ENCODE results near the gene PTPRJ. TPM values are rescaled to one million over a fixed set of nuclear protein-coding genes. Genes with fewer than 3 reads are reported as not detected.
A peak's percentile ranks its signal among the peaks of the same experiment; 100 is the strongest.

PTPRJ gene
- total RNA-seq, 1 donor from 2014 or later, result 18.9 TPM

DNA sequence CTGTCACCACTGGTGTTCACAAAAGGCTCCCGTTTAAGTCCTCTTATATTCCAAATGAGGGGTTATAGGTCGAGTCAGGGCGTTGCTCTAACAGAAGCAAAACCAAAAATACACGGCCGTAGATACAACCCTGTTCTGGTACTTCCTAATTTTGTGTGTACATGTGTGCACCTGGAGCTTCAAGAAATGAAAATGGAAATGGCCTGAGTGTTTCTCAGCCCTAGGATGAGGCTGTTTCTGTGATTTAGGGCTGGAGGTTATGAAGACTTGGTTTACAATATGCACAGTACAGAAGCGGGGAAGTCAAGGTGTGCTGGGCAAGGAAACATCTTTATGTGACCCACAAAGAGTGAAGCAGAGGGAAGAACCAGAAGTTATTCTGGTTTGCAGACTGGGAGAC lies 125.8 kb downstream of the PTPRJ start:
- DNase-seq (ENCODE audit: low spot score, unreplicated experiment), result no peak
- TF ChIP-seq, protein P1, sequence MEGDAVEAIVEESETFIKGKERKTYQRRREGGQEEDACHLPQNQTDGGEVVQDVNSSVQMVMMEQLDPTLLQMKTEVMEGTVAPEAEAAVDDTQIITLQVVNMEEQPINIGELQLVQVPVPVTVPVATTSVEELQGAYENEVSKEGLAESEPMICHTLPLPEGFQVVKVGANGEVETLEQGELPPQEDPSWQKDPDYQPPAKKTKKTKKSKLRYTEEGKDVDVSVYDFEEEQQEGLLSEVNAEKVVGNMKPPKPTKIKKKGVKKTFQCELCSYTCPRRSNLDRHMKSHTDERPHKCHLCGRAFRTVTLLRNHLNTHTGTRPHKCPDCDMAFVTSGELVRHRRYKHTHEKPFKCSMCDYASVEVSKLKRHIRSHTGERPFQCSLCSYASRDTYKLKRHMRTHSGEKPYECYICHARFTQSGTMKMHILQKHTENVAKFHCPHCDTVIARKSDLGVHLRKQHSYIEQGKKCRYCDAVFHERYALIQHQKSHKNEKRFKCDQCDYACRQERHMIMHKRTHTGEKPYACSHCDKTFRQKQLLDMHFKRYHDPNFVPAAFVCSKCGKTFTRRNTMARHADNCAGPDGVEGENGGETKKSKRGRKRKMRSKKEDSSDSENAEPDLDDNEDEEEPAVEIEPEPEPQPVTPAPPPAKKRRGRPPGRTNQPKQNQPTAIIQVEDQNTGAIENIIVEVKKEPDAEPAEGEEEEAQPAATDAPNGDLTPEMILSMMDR (IDR thresholded peaks at IDR 0.05; ENCODE audit: unreplicated experiment), result no peak
- H3K4me1 Mint-ChIP-seq (ENCODE audit: low read depth), result peaks cover 39% of the 10 kb centered on the region

DNA sequence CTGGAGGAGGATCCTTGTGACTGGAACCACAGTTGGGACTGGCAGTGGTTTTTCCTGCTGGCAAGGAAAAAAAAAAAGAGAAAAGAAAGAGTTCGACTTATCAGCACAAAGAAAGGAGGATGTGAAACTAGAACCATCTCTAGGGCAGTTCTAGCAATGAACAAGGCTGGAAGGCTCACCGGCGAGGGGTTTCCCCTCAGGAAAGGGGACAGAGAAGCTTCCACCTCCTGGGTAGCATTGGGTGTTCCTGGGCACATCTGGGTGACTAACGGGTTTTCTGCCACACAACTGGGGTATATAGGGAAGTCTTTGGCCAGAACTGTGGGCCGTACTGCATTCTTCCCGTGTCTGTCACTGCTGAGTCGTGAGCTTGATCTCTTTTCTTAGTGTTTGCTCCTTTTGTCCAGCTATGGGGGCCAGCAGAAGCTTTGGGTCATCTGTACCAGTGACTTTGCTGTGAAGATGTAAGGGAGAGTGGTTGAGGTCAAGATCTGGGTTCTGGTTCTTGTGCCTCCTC lies 126.9 kb downstream of the PTPRJ start:
- peaks cover 30% of the 10 kb centered on the region for H3K4me1 Mint-ChIP-seq (ENCODE audit: low read depth)
- peak overlapping the region; percentile 63 for H3K27ac Mint-ChIP-seq
- TF ChIP-seq, protein P1 (IDR thresholded peaks at IDR 0.05; ENCODE audit: unreplicated experiment), result no peak
- H3K36me3 Mint-ChIP-seq (ENCODE audit: insufficient read depth), result no peaks in the 10 kb centered on the region
- no peaks in the 10 kb centered on the region for H3K9me3 Mint-ChIP-seq (ENCODE audit: low read depth)
- no peak for DNase-seq (ENCODE audit: low spot score, unreplicated experiment)
- H3K27me3 Mint-ChIP-seq, result no peaks in the 10 kb centered on the region
- H3K4me3 Mint-ChIP-seq (ENCODE audit: low read depth), result no peak overlapping the region

More for the DNA sequence above, 125.8 kb downstream of the PTPRJ start:
- H3K27me3 Mint-ChIP-seq, result no peaks in the 10 kb centered on the region
- no peak overlapping the region for H3K27ac Mint-ChIP-seq
- H3K36me3 Mint-ChIP-seq (ENCODE audit: insufficient read depth), result no peaks in the 10 kb centered on the region
- no peaks in the 10 kb centered on the region for H3K9me3 Mint-ChIP-seq (ENCODE audit: low read depth)
- no peak overlapping the region for H3K4me3 Mint-ChIP-seq (ENCODE audit: low read depth)

DNA sequence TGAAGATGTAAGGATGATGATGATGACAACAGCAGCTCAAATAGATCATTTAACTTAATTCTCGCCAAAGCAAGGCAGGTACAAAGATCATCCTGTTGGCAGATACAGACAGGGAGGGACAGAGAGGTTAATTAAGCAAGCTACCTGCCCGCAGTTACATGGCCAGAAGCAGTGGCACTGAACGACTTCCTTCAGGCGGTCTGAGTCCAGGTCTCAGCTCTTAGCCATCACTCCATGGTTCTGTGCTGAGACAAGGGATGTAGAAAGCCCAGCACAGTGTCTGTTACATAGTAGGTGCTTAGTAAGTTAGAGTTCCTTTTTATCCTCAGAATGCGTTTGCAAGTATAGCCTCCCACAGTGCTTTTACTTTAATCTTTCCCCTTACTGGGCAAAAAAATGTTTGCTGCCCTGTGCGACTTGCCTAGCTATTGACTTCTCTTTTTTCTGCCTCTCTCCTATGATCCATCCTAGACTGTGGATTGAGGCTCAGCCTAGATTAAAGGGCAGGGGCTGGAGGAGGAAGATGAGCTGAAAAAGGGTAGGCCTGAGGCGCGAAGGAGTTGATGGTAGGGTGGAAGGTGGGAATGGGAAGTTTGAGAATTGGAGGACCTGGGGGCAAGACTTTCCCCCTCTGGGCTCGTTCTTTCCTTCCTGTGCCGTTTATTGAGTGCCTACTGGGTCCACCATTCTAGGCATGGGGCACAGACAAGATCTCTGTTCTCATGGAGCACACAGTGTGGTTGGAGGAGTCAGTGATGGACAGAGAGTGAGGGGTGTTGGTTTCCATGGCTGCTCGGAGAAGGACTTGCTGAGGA lies 128.1 kb downstream of the PTPRJ start:
- Mint-ChIP-seq H3K36me3 (ENCODE audit: insufficient read depth) (no peaks in the 10 kb centered on the region), H3K27ac (peak overlapping the region; percentile 67), H3K27me3 (no peaks in the 10 kb centered on the region), H3K4me1 (ENCODE audit: low read depth) (peaks cover 28% of the 10 kb centered on the region), H3K4me3 (ENCODE audit: low read depth) (no peak overlapping the region), H3K9me3 (ENCODE audit: low read depth) (no peaks in the 10 kb centered on the region)
- TF ChIP-seq, protein P1 (IDR thresholded peaks at IDR 0.05; ENCODE audit: unreplicated experiment), result no peak
- DNase-seq (ENCODE audit: low spot score, unreplicated experiment), result no peak

DNA sequence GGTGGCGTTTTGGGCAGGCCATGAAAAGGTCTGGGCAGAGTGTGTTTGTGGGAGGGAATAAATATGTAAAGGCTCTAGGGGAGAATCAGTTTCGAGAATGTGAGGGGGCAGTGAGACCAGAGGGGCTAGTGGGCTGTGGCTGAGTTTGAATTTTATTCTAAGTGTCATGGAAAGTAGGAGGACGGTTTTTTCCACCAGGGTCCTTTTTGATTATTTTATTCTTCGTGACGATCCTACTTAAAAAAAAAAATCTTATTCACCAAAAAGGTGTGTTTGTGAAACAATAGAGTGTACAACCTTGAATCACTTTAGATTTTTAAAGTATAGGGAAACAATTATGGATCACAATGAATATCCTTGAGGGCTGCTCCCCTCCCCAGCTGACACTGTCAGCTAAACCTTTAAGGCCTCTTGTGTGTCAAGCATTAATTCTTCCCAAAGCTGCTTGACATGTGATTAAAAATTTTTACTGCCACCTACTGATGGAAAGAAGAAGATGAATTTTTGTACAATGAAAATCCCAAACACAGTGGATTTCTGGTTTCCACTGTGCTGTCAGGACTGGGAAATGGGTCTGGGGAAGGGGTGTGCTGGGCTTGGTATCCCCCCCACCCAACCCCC lies 128.8 kb downstream of the PTPRJ start:
- H3K4me3 Mint-ChIP-seq (ENCODE audit: low read depth), result no peak overlapping the region
- H3K27me3 Mint-ChIP-seq, result no peaks in the 10 kb centered on the region
- peaks cover 22% of the 10 kb centered on the region for H3K4me1 Mint-ChIP-seq (ENCODE audit: low read depth)
- no peak for DNase-seq (ENCODE audit: low spot score, unreplicated experiment)
- H3K36me3 Mint-ChIP-seq (ENCODE audit: insufficient read depth), result no peaks in the 10 kb centered on the region
- H3K27ac Mint-ChIP-seq, result peak overlapping the region; percentile 67
- H3K9me3 Mint-ChIP-seq (ENCODE audit: low read depth), result no peaks in the 10 kb centered on the region
- TF ChIP-seq, protein P1 (IDR thresholded peaks at IDR 0.05; ENCODE audit: unreplicated experiment), result peak; percentile 44

DNA sequence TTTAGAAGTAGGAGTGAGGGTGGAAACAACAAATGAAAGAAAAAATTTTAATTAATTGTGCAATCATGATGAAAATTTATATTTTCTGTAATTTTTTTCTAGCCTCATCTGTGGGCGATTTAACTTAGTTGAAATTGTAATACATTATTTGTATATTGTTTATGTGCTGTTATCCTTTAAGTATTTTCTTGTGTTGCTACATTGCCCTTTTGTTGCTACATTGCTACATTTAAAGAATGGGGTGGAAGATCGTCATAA lies 130.1 kb downstream of the PTPRJ start:
- Mint-ChIP-seq H3K9me3 (ENCODE audit: low read depth) (peaks cover 10% of the 10 kb centered on the region), H3K36me3 (ENCODE audit: insufficient read depth) (peaks cover 11% of the 10 kb centered on the region), H3K4me3 (ENCODE audit: low read depth) (no peak overlapping the region), H3K27ac (no peak overlapping the region), H3K4me1 (ENCODE audit: low read depth) (peaks cover 13% of the 10 kb centered on the region), H3K27me3 (no peaks in the 10 kb centered on the region)
- TF ChIP-seq, protein P1 (IDR thresholded peaks at IDR 0.05; ENCODE audit: unreplicated experiment), result no peak
- DNase-seq (ENCODE audit: low spot score, unreplicated experiment), result no peak
